SK-N-SH (cell line): Measurements from ENCODE around the gene GUCY1A1.

Source experiments
- CTCF ChIP-seq: fragments of 200-600 bp; sonication (generic); IDR thresholded peaks from 2 replicates; pipeline ENCODE4 v1.6.1; 2017; ENCODE audit warnings: antibody characterized with exemption, mild to moderate bottlenecking, moderate library complexity
- EP300 ChIP-seq, 2 experiments: IDR thresholded peaks; 2 replicates each; pipeline versions ENCODE4 v1.4.0 to v1.6.1; 2012; ENCODE audit warnings: borderline replicate concordance in 1 of 2, low read depth in 1 of 2, low read length in 1 of 2
- EZH2phosphoT487 ChIP-seq: fragments of 200-600 bp; sonication (generic); IDR thresholded peaks from 2 replicates; pipeline ENCODE4 v1.6.1; 2017; ENCODE audit warnings: low read depth, mixed run types, mild to moderate bottlenecking, antibody characterized with exemption, moderate library complexity, borderline replicate concordance
- MXI1 ChIP-seq: IDR thresholded peaks from 2 replicates; pipeline ENCODE4 v1.6.1; 2012; ENCODE audit warnings: mild to moderate bottlenecking, low read depth, low read length, improper control_type of control experiment
- NFIC ChIP-seq: IDR thresholded peaks from 2 replicates; pipeline ENCODE4 v1.4.0; 2012; ENCODE audit warnings: borderline replicate concordance
- PBX3 ChIP-seq: IDR thresholded peaks from 2 replicates; pipeline ENCODE4; 2012
- POLR2AphosphoS5 ChIP-seq: IDR thresholded peaks from 2 replicates; pipeline ENCODE4 v1.6.1; 2012; ENCODE audit warnings: low read depth, low read length
- REST ChIP-seq: IDR thresholded peaks from 2 replicates; pipeline ENCODE4 v1.6.1; 2012; ENCODE audit warnings: mild to moderate bottlenecking, low read depth, low read length, moderate library complexity
- SMC3 ChIP-seq: IDR thresholded peaks from 2 replicates; pipeline ENCODE4 v1.6.1; 2012; ENCODE audit warnings: low read depth, low read length, improper control_type of control experiment
- TAF1 ChIP-seq: IDR thresholded peaks from 2 replicates; pipeline ENCODE4 v1.6.1; 2012; ENCODE audit warnings: low read depth, mild to moderate bottlenecking, low read length, moderate library complexity, borderline replicate concordance
- YY1 ChIP-seq: IDR thresholded peaks from 2 replicates; pipeline ENCODE4 v1.4.0; 2012; ENCODE audit warnings: low read depth, mild to moderate bottlenecking

GRCh38 chr4:155666344-155667221 lies at the start of gene GUCY1A1:
- TF ChIP-seq CTCF (no peak), EZH2phosphoT487 (no peak), POLR2AphosphoS5 (no peak), PBX3 (no peak), MXI1 (no peak), EP300 (IDR thresholded peaks at IDR 0.05; ENCODE audit: borderline replicate concordance in 1 of 2, low read depth in 1 of 2, low read length in 1 of 2) (no peak), REST (no peak), TAF1 (no peak), NFIC (no peak), YY1 (no peak), SMC3 (no peak)
